LNCAP (cell line): Measurements from ENCODE around the gene UQCC5.

Source experiments
- CTCF ChIP-seq: fragments of 450-650 bp; IDR thresholded peaks from 2 replicates; pipeline ENCODE4 v1.5.1; 2017; ENCODE audit warnings: mild to moderate bottlenecking

The UQCC5 gene, protein sequence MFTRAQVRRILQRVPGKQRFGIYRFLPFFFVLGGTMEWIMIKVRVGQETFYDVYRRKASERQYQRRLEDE

GRCh38 chr3:52536369-52537164 lies at the start of gene UQCC5:
UQCC5 (plus strand) TSS chr3:52536605; CDS start chr3:52536756, 151 bp downstream.
- no peak for TF ChIP-seq CTCF

- no peak for TF ChIP-seq CTCF
Measured at GRCh38 chr3:52487050-52487787, 49.2 kb upstream of the UQCC5 start.

- no peak for TF ChIP-seq CTCF
Measured at GRCh38 chr3:52487788-52488691, 48.4 kb upstream of the UQCC5 start.

- TF ChIP-seq CTCF, result no peak
Measured at GRCh38 chr3:52488746-52489145, 47.7 kb upstream of the UQCC5 start.

DNA sequence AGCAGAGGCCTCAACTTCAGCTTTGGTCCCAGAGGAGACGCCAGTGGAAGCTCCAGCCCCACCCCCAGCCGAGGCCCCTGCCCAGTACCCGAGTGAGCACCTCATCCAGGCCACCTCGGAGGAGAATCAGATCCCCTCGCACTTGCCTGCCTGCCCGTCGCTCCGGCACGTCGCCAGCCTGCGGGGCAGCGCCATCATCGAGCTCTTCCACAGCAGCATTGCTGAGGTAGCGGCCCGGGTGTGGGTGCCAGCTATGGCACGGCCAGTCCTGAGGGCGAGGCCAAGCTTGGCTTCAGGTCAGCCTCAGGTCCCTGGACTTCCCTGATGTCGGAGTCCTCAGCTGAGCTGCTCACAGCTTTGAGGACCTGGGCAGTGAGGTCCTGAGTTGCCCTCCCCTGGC lies 47.0 kb upstream of the UQCC5 start:
- no peak for TF ChIP-seq CTCF

GRCh38 chr3:52490035-52490938 lies 46.1 kb upstream of the UQCC5 start:
- no peak for TF ChIP-seq CTCF
